GM23338 (cell line): Measurements from ENCODE around the gene CCDC57. TPM values are rescaled to one million over a fixed set of nuclear protein-coding genes. Genes with fewer than 3 reads are reported as not detected.
A peak's percentile ranks its signal among the peaks of the same experiment; 100 is the strongest.

Experiments
- ATAC-seq: fragments of 200-7000 bp; cut with Tn5 transposase; 3 replicates; pipeline ENCODE4 v1.9.1; 2020
- DNase-seq: peaks from one replicate; pipeline ENCODE4 v3.0.0-alpha.2; 2015; ENCODE audit warnings: low spot score
- H2AFZ ChIP-seq: fragments of 200-600 bp; sonication (generic); 2 replicates; pipeline ENCODE4 v1.8.0; 2016; ENCODE audit warnings: antibody characterized with exemption, mild to moderate bottlenecking, moderate library complexity
- H3F3A ChIP-seq: fragments of 200-600 bp; sonication (generic); replicated peaks from 2 replicates; pipeline ENCODE4 v1.8.0; 2017; ENCODE audit warnings: antibody characterized with exemption, mixed run types, low read depth
- H3K27ac ChIP-seq: fragments of 200-600 bp; sonication (generic); 2 replicates; pipeline ENCODE4 v1.6.1; 2016; ENCODE audit warnings: low read depth
- H3K27me3 ChIP-seq: fragments of 200-600 bp; sonication (generic); 2 replicates; pipeline ENCODE4 v1.8.0; 2016; ENCODE audit warnings: mild to moderate bottlenecking, mixed run types, moderate library complexity; ENCODE audit not compliant: insufficient read depth
- H3K36me3 ChIP-seq: fragments of 200-600 bp; sonication (generic); 2 replicates; pipeline ENCODE4 v1.8.0; 2016; ENCODE audit warnings: mild to moderate bottlenecking; ENCODE audit not compliant: insufficient read depth
- H3K4me1 ChIP-seq: fragments of 200-600 bp; sonication (generic); 2 replicates; pipeline ENCODE4 v1.8.0; 2016; ENCODE audit warnings: mild to moderate bottlenecking, moderate library complexity; ENCODE audit not compliant: insufficient read depth
- H3K4me2 ChIP-seq: fragments of 200-600 bp; sonication (generic); 2 replicates; pipeline ENCODE4 v1.7.1; 2017; ENCODE audit warnings: mixed run types
- H3K4me3 ChIP-seq: fragments of 200-600 bp; sonication (generic); 2 replicates; pipeline ENCODE4 v1.6.1; 2016; ENCODE audit warnings: mixed run types
- H3K79me2 ChIP-seq: fragments of 200-600 bp; sonication (generic); replicated peaks from 2 replicates; pipeline ENCODE4 v1.8.0; 2017; ENCODE audit warnings: mild to moderate bottlenecking; ENCODE audit not compliant: insufficient read depth
- H3K9me2 ChIP-seq: fragments of 200-600 bp; sonication (generic); 2 replicates; pipeline ENCODE4 v1.8.0; 2017; ENCODE audit not compliant: insufficient read depth
- H4K20me1 ChIP-seq: fragments of 200-600 bp; sonication (generic); replicated peaks from 2 replicates; pipeline ENCODE4 v1.8.0; 2017; ENCODE audit warnings: mild to moderate bottlenecking; ENCODE audit not compliant: insufficient read depth
- H3K27ac Mint-ChIP-seq: 2 replicates; pipeline ENCODE4 v1.8.0; 2020; ENCODE audit warnings: inconsistent platforms, mild to moderate bottlenecking, moderate library complexity, mixed read lengths
- H3K27me3 Mint-ChIP-seq: 3 replicates; pipeline ENCODE4 v1.8.0; 2022; ENCODE audit warnings: low read depth, mild to moderate bottlenecking, moderate library complexity, mixed read lengths, inconsistent platforms; ENCODE audit not compliant: insufficient read depth, poor library complexity
- H3K36me3 Mint-ChIP-seq: 3 replicates; pipeline ENCODE4 v1.8.0; 2021; ENCODE audit warnings: low read depth, mild to moderate bottlenecking, inconsistent platforms, moderate library complexity, mixed read lengths
- H3K4me1 Mint-ChIP-seq: 3 replicates; pipeline ENCODE4 v1.8.0; 2020; ENCODE audit warnings: mild to moderate bottlenecking, inconsistent platforms, mixed read lengths
- H3K4me3 Mint-ChIP-seq: 3 replicates; pipeline ENCODE4 v1.8.0; 2021; ENCODE audit warnings: moderate library complexity, mild to moderate bottlenecking, inconsistent platforms, mixed read lengths
- H3K9me3 Mint-ChIP-seq: 3 replicates; pipeline ENCODE4 v1.8.0; 2020; ENCODE audit warnings: moderate library complexity, mild to moderate bottlenecking, inconsistent platforms, mixed read lengths
- CREB1 ChIP-seq: fragments of 250-450 bp; sonication (Bioruptor Pico); IDR thresholded peaks from 2 replicates; pipeline ENCODE4 v1.5.0; 2020; ENCODE audit warnings: low read depth, mild to moderate bottlenecking, moderate library complexity
- ETS1 ChIP-seq: IDR thresholded peaks from 2 replicates; pipeline ENCODE4 v1.6.1; 2016; ENCODE audit warnings: antibody characterized with exemption
- EZH2 ChIP-seq: fragments of 200-600 bp; sonication (generic); IDR thresholded peaks from one replicate; pipeline ENCODE4 v1.8.0; 2017; ENCODE audit warnings: antibody characterized with exemption, mild to moderate bottlenecking, low read depth; ENCODE audit not compliant: unreplicated experiment
- EZH2phosphoT487 ChIP-seq: fragments of 200-600 bp; sonication (generic); IDR thresholded peaks from one replicate; pipeline ENCODE4 v1.8.1; 2018; ENCODE audit warnings: antibody characterized with exemption; ENCODE audit not compliant: unreplicated experiment
- JUNB ChIP-seq: IDR thresholded peaks from one replicate; pipeline ENCODE4 v1.6.1; 2016; ENCODE audit warnings: antibody characterized with exemption; ENCODE audit not compliant: unreplicated experiment
- NANOG ChIP-seq: IDR thresholded peaks from 2 replicates; pipeline ENCODE4 v1.6.1; 2016; ENCODE audit warnings: antibody characterized with exemption, borderline replicate concordance
- POLR2AphosphoS5 ChIP-seq: IDR thresholded peaks from 2 replicates; pipeline ENCODE4 v1.6.1; 2016; ENCODE audit warnings: antibody characterized with exemption, low read depth
- STAT1 ChIP-seq: IDR thresholded peaks from one replicate; pipeline ENCODE4 v1.6.1; 2016; ENCODE audit warnings: antibody characterized with exemption; ENCODE audit not compliant: unreplicated experiment
- ZNF114 ChIP-seq: fragments of 250-450 bp; sonication (Bioruptor Pico); IDR thresholded peaks from 2 replicates; pipeline ENCODE4 v1.5.0; 2020; ENCODE audit warnings: mild to moderate bottlenecking, moderate library complexity
- ZNF331 ChIP-seq: fragments of 250-450 bp; sonication (Bioruptor Pico); IDR thresholded peaks from 2 replicates; pipeline ENCODE4 v1.5.0; 2020; ENCODE audit warnings: low read depth, mild to moderate bottlenecking, moderate library complexity
- polyA plus RNA-seq: library from polyadenylated mRNA; unstranded; fragments of >200 nt; fragmentation: Nextera tagmentation; extraction: Ambion mirVana; gene quantifications from 2 replicates; pipeline ENCODE4 v1.2.1, GENCODE V29; 2016
- total RNA-seq: library from RNA; depleted of rRNA; stranded (reverse); fragments of >200 nt; shearing (Covaris generic); gene quantifications from 2 replicates; pipeline ENCODE4 v1.2.3, GENCODE V29; 2014
- TF ChIP-seq, protein P1 (sequence below): fragments of 250-450 bp; sonication (Bioruptor Pico); IDR thresholded peaks from 2 replicates; pipeline ENCODE4 v1.5.0; 2020; ENCODE audit warnings: mild to moderate bottlenecking, moderate library complexity
- TF ChIP-seq, protein P2 (sequence below), 2 experiments: fragments of 200-600 bp in 1 of 2; sonication (generic) in 1 of 2; conservative IDR thresholded peaks; 2 replicates each; pipeline versions ENCODE4 v1.5.1 to v1.6.1; 2016 to 2017; ENCODE audit warnings: antibody characterized with exemption in 2 of 2, low read depth in 2 of 2, mild to moderate bottlenecking in 2 of 2, moderate library complexity in 1 of 2
- TF ChIP-seq, protein P3 (sequence below): IDR thresholded peaks from one replicate; pipeline ENCODE4 v1.6.1; 2018; ENCODE audit warnings: antibody characterized with exemption; ENCODE audit not compliant: unreplicated experiment

The CCDC57 gene
- total and polyA plus RNA-seq, 2 experiments from 2014 or later: 7.0 to 16.3 TPM

DNA sequence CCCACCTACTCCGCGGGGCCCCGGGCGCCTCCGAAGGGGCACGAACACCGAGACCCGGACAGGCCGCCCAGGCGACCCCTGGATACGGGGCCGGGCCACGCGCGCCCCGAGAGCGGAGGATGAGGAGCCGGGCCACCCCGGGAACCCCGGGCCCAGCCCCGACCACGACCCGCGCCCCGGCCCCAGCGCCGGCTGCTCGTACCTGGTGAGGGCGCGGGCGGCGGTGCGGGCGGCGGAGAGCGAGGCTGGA is 114.8 kb downstream of the CCDC57 start:
- peak overlapping the region; percentile 88 for H3K4me3 ChIP-seq
- no peak overlapping the region for H2AFZ ChIP-seq
- peaks cover 26% of the 10 kb centered on the region for H4K20me1 ChIP-seq
- H3K9me2 ChIP-seq: no peaks in the 10 kb centered on the region
- no peak for DNase-seq
- peaks cover 27% of the 10 kb centered on the region for H3K4me1 ChIP-seq
- H3K27ac ChIP-seq: no peak overlapping the region
- no peaks in the 10 kb centered on the region for H3K9me3 Mint-ChIP-seq
- peaks cover 19% of the 10 kb centered on the region for H3K4me1 Mint-ChIP-seq
- H3K36me3 Mint-ChIP-seq: peaks cover 31% of the 10 kb centered on the region; the same call in 2 of the 3 replicates
- no peak for TF ChIP-seq ETS1
- TF ChIP-seq, protein P1, sequence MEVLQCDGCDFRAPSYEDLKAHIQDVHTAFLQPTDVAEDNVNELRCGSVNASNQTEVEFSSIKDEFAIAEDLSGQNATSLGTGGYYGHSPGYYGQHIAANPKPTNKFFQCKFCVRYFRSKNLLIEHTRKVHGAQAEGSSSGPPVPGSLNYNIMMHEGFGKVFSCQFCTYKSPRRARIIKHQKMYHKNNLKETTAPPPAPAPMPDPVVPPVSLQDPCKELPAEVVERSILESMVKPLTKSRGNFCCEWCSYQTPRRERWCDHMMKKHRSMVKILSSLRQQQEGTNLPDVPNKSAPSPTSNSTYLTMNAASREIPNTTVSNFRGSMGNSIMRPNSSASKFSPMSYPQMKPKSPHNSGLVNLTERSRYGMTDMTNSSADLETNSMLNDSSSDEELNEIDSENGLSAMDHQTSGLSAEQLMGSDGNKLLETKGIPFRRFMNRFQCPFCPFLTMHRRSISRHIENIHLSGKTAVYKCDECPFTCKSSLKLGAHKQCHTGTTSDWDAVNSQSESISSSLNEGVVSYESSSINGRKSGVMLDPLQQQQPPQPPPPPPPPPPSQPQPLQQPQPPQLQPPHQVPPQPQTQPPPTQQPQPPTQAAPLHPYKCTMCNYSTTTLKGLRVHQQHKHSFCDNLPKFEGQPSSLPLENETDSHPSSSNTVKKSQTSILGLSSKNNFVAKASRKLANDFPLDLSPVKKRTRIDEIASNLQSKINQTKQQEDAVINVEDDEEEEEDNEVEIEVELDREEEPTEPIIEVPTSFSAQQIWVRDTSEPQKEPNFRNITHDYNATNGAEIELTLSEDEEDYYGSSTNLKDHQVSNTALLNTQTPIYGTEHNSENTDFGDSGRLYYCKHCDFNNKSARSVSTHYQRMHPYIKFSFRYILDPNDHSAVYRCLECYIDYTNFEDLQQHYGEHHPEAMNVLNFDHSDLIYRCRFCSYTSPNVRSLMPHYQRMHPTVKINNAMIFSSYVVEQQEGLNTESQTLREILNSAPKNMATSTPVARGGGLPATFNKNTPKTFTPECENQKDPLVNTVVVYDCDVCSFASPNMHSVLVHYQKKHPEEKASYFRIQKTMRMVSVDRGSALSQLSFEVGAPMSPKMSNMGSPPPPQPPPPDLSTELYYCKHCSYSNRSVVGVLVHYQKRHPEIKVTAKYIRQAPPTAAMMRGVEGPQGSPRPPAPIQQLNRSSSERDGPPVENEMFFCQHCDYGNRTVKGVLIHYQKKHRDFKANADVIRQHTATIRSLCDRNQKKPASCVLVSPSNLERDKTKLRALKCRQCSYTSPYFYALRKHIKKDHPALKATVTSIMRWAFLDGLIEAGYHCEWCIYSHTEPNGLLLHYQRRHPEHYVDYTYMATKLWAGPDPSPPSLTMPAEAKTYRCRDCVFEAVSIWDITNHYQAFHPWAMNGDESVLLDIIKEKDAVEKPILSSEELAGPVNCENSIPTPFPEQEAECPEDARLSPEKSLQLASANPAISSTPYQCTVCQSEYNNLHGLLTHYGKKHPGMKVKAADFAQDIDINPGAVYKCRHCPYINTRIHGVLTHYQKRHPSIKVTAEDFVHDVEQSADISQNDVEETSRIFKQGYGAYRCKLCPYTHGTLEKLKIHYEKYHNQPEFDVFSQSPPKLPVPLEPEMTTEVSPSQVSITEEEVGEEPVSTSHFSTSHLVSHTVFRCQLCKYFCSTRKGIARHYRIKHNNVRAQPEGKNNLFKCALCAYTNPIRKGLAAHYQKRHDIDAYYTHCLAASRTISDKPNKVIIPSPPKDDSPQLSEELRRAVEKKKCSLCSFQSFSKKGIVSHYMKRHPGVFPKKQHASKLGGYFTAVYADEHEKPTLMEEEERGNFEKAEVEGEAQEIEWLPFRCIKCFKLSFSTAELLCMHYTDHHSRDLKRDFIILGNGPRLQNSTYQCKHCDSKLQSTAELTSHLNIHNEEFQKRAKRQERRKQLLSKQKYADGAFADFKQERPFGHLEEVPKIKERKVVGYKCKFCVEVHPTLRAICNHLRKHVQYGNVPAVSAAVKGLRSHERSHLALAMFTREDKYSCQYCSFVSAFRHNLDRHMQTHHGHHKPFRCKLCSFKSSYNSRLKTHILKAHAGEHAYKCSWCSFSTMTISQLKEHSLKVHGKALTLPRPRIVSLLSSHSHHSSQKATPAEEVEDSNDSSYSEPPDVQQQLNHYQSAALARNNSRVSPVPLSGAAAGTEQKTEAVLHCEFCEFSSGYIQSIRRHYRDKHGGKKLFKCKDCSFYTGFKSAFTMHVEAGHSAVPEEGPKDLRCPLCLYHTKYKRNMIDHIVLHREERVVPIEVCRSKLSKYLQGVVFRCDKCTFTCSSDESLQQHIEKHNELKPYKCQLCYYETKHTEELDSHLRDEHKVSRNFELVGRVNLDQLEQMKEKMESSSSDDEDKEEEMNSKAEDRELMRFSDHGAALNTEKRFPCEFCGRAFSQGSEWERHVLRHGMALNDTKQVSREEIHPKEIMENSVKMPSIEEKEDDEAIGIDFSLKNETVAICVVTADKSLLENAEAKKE (CRISPR knock-in tag): no peak
- TF ChIP-seq NANOG: no peak
- no peak for TF ChIP-seq JUNB
- no peak for TF ChIP-seq ZNF331
- no peak for TF ChIP-seq STAT1
- TF ChIP-seq, protein P2, sequence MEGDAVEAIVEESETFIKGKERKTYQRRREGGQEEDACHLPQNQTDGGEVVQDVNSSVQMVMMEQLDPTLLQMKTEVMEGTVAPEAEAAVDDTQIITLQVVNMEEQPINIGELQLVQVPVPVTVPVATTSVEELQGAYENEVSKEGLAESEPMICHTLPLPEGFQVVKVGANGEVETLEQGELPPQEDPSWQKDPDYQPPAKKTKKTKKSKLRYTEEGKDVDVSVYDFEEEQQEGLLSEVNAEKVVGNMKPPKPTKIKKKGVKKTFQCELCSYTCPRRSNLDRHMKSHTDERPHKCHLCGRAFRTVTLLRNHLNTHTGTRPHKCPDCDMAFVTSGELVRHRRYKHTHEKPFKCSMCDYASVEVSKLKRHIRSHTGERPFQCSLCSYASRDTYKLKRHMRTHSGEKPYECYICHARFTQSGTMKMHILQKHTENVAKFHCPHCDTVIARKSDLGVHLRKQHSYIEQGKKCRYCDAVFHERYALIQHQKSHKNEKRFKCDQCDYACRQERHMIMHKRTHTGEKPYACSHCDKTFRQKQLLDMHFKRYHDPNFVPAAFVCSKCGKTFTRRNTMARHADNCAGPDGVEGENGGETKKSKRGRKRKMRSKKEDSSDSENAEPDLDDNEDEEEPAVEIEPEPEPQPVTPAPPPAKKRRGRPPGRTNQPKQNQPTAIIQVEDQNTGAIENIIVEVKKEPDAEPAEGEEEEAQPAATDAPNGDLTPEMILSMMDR (conservative IDR thresholded peaks at IDR 0.05; ENCODE audit: low read depth in 2 of 2): no peak
- TF ChIP-seq, protein P3, sequence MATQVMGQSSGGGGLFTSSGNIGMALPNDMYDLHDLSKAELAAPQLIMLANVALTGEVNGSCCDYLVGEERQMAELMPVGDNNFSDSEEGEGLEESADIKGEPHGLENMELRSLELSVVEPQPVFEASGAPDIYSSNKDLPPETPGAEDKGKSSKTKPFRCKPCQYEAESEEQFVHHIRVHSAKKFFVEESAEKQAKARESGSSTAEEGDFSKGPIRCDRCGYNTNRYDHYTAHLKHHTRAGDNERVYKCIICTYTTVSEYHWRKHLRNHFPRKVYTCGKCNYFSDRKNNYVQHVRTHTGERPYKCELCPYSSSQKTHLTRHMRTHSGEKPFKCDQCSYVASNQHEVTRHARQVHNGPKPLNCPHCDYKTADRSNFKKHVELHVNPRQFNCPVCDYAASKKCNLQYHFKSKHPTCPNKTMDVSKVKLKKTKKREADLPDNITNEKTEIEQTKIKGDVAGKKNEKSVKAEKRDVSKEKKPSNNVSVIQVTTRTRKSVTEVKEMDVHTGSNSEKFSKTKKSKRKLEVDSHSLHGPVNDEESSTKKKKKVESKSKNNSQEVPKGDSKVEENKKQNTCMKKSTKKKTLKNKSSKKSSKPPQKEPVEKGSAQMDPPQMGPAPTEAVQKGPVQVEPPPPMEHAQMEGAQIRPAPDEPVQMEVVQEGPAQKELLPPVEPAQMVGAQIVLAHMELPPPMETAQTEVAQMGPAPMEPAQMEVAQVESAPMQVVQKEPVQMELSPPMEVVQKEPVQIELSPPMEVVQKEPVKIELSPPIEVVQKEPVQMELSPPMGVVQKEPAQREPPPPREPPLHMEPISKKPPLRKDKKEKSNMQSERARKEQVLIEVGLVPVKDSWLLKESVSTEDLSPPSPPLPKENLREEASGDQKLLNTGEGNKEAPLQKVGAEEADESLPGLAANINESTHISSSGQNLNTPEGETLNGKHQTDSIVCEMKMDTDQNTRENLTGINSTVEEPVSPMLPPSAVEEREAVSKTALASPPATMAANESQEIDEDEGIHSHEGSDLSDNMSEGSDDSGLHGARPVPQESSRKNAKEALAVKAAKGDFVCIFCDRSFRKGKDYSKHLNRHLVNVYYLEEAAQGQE: no peak
- no peak for TF ChIP-seq EZH2
- TF ChIP-seq POLR2AphosphoS5: no peak
- TF ChIP-seq EZH2phosphoT487: no peak
- TF ChIP-seq CREB1: no peak
- TF ChIP-seq ZNF114 (CRISPR knock-in tag): no peak
- no peaks in the 10 kb centered on the region for H3K27me3 ChIP-seq
- peak overlapping the region; percentile 91 for H3K4me2 ChIP-seq
- H3K27me3 Mint-ChIP-seq: peaks cover 16% of the 10 kb centered on the region
- H3K79me2 ChIP-seq: peaks cover 53% of the 10 kb centered on the region
- 0 out of 2 replicates have a peak, but pooled peaks cover 14% of the 10 kb centered on the region for H3F3A ChIP-seq
- H3K4me3 Mint-ChIP-seq: peak overlapping the region; percentile 69; the same call in 2 of the 3 replicates
- 0 out of 2 replicates have a peak, but pooled peaks cover 5% of the 10 kb centered on the region for H3K36me3 ChIP-seq
- ATAC-seq: no peak
- H3K27ac Mint-ChIP-seq: no peak overlapping the region
